Measurements from ENCODE around the gene SLC25A10.

SLC25A10 gene

GRCh38 chr17:81712468-81713003 lies 452 bp downstream of the SLC25A10 start:
- DNase-seq (ENCODE audit: extremely low spot score): peak; percentile 47
- TF ChIP-seq L3MBTL2 (conservative IDR thresholded peaks at IDR 0.05): peak; percentile 42
- no peak for TF ChIP-seq FOXA1 (IDR thresholded peaks at IDR 0.05)
- TF ChIP-seq FOXK2 (IDR thresholded peaks at IDR 0.05): no peak
- ChIA-PET CTCF (interaction anchor here (0.9 to 1.6 kb wide), 3 partner anchors 10 to 37 kb away, joined by 3 to 4 read pairs (median 3); no protein-coding TSS in a partner anchor), POLR2A (interaction anchor here (0.6 to 7.5 kb wide), 7 partner anchors 8 to 187 kb away, joined by 3 to 76 read pairs (median 6); partner anchors contain the start of genes ARL16, HGS and MRPL12)

DNA sequence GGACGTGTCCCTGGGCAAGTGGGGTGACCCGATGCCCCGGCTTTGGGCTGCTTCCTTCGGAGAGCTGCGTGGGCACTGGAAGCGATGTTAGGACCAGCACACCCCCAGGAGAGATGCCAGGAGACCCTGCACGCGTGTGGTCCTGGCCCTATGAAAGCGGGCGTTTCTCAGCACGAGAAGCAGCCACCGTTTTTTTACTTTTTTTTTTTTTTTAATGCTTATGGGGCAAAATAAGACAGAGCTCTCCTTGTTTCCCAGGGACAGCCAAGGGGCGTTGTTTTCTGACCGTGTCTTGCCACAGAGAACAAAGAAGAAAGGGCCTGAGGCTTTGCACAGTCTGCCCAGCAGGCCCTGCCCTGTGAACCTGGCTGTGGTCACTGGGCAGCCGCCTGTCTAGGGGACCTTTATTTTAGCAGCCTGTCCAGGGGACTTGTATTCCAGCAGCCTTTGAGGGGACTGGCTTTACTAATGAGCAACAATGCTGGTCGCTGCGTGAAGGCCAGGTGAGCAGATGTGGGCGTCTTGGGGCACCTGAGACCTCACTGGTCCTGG lies 996 bp downstream of the SLC25A10 start:
- no peak for DNase-seq (ENCODE audit: extremely low spot score)
- TF ChIP-seq ARNT (IDR thresholded peaks at IDR 0.05) (no peak), SUZ12 (IDR thresholded peaks at IDR 0.05) (no peak), FOXA1 (IDR thresholded peaks at IDR 0.05) (no peak), HDGF (IDR thresholded peaks at IDR 0.05; ENCODE audit: borderline replicate concordance) (no peak), CTBP1 (IDR thresholded peaks at IDR 0.05; ENCODE audit: borderline replicate concordance) (no peak), FOXM1 (IDR thresholded peaks at IDR 0.05; ENCODE audit: borderline replicate concordance) (no peak), ELF4 (IDR thresholded peaks at IDR 0.05) (no peak), L3MBTL2 (conservative IDR thresholded peaks at IDR 0.05) (no peak), TARDBP (IDR thresholded peaks at IDR 0.05) (no peak), NFRKB (IDR thresholded peaks at IDR 0.05) (no peak), SP1 (IDR thresholded peaks at IDR 0.05) (no peak)
- ChIA-PET CTCF (interaction anchor here (0.9 to 1.6 kb wide), 3 partner anchors 11 to 38 kb away, joined by 3 to 4 read pairs (median 3); no protein-coding TSS in a partner anchor), POLR2A (interaction anchor here (0.5 to 7.5 kb wide), 7 partner anchors 8 to 322 kb away, joined by 3 to 76 read pairs (median 6); partner anchors contain the start of genes ARL16, HGS and MRPL12)

DNA sequence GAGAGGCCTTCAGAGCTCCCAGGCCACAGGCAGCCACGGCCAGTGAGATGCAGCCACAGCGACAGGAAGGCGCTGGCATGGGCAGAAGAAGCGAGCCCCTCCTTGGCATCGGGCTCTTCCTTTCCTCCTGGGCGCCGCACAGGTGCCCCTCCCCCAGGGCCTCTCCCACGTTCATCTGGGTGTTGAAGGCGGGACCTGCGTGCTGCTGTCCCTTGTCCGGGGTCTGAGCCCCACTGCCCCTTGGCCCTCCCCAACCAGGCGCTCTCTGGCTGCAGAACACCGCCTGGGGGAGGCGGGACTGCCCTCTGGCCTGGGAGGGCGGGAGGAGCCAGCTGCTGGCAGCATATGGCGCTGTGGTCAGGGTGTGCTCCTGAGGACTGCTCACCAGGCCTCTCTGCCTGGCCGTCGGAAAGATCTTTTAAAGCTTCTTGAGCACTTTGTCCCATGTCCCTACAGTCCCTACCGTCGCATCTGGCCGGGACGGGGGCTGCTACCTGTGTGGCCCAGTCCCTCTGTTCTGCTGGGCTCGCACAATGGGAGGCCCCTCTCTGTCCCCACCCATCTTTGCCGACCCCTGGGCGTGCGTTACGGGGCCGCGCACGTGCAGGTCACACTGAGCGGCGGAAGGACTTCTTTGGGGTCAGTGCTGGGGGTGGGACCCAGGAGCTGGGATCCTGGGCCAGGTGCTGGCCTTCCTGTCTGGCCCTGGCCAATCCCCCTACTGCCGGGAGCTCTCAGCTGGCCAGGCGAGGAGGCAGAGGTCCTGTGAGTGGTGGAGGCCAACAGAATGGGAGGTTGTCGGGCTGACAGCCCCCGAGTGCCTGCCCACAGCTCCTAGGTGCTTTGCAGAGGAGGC lies 1.7 kb downstream of the SLC25A10 start:
- TF ChIP-seq HDGF (IDR thresholded peaks at IDR 0.05; ENCODE audit: borderline replicate concordance) (no peak), SUZ12 (IDR thresholded peaks at IDR 0.05) (no peak), NFRKB (IDR thresholded peaks at IDR 0.05) (no peak), LEF1 (IDR thresholded peaks at IDR 0.05; ENCODE audit: borderline replicate concordance) (no peak), ZNF384 (IDR thresholded peaks at IDR 0.05) (no peak), TARDBP (IDR thresholded peaks at IDR 0.05) (no peak), SP1 (IDR thresholded peaks at IDR 0.05) (no peak), BHLHE40 (IDR thresholded peaks at IDR 0.05; ENCODE audit: borderline replicate concordance) (no peak)
- TF ChIP-seq, protein P1, sequence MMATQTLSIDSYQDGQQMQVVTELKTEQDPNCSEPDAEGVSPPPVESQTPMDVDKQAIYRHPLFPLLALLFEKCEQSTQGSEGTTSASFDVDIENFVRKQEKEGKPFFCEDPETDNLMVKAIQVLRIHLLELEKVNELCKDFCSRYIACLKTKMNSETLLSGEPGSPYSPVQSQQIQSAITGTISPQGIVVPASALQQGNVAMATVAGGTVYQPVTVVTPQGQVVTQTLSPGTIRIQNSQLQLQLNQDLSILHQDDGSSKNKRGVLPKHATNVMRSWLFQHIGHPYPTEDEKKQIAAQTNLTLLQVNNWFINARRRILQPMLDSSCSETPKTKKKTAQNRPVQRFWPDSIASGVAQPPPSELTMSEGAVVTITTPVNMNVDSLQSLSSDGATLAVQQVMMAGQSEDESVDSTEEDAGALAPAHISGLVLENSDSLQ (IDR thresholded peaks at IDR 0.05): no peak
- CTCF ChIA-PET: interaction anchor here (1.5 to 1.6 kb wide), 2 partner anchors 12 to 38 kb away, joined by 3 to 4 read pairs; no protein-coding TSS in a partner anchor
- POLR2A ChIA-PET: interaction anchor here (0.5 to 7.5 kb wide), 8 partner anchors 7 to 321 kb away, joined by 3 to 76 read pairs (median 6); partner anchors contain the start of genes ARL16, HGS and MRPL12
- DNase-seq (ENCODE audit: extremely low spot score): no peak

DNA sequence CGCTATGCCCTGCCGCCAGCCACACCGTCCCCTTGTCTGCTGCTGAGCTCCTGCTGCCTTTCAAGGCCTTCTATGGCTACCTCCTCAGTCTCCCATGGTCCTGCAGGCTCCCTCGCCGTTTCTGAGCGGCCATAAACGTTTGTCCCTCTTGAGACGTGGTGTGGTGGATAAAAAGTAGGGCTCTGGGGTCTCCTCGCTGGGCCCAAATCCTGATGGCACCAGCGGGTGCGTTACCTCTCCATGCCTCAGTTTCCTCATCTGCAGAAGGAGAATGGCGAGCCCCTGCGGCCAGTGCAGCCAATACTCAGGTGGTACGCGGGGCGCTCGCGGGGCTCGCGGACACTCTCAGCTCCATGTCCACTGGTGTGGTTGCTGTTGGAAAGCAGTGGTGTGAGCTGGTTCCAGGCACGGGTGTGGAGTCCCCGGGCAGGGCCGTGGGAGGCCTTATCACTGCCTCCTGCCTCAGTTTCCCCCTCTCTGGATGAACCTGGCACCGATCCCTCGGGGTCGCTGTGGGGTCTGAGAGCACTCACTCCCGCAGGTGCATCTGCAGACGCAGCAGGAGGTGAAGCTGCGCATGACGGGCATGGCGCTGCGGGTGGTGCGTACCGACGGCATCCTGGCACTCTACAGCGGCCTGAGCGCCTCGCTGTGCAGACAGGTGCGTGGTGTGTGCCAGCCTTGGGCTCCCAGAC lies 2.5 kb downstream of the SLC25A10 start:
- TF ChIP-seq FOXA1 (IDR thresholded peaks at IDR 0.05): no peak
- TF ChIP-seq ELF4 (IDR thresholded peaks at IDR 0.05): no peak
- TF ChIP-seq LEF1 (IDR thresholded peaks at IDR 0.05; ENCODE audit: borderline replicate concordance): no peak
- TF ChIP-seq BHLHE40 (IDR thresholded peaks at IDR 0.05; ENCODE audit: borderline replicate concordance): no peak
- no peak for TF ChIP-seq L3MBTL2 (conservative IDR thresholded peaks at IDR 0.05)
- no peak for TF ChIP-seq HDGF (IDR thresholded peaks at IDR 0.05; ENCODE audit: borderline replicate concordance)
- TF ChIP-seq SP1 (IDR thresholded peaks at IDR 0.05): no peak
- no peak for TF ChIP-seq TARDBP (IDR thresholded peaks at IDR 0.05)
- no peak for TF ChIP-seq FOXM1 (IDR thresholded peaks at IDR 0.05; ENCODE audit: borderline replicate concordance)
- no peak for TF ChIP-seq FOXK2 (IDR thresholded peaks at IDR 0.05)
- no peak for TF ChIP-seq NFRKB (IDR thresholded peaks at IDR 0.05)
- no peak for TF ChIP-seq ZNF384 (IDR thresholded peaks at IDR 0.05)
- no peak for TF ChIP-seq CTBP1 (IDR thresholded peaks at IDR 0.05; ENCODE audit: borderline replicate concordance)
- TF ChIP-seq, protein P1 (IDR thresholded peaks at IDR 0.05): no peak
- TF ChIP-seq ARNT (IDR thresholded peaks at IDR 0.05): no peak
- no peak for TF ChIP-seq SUZ12 (IDR thresholded peaks at IDR 0.05)
- ChIA-PET POLR2A (interaction anchor here (1.0 to 7.5 kb wide), 2 partner anchors 12 to 149 kb away, joined by 3 to 76 read pairs; partner anchors contain the start of gene MRPL12), CTCF (no interaction called here)
- no peak for DNase-seq (ENCODE audit: extremely low spot score)

- no peak for TF ChIP-seq CTBP1 (IDR thresholded peaks at IDR 0.05; ENCODE audit: borderline replicate concordance)
- TF ChIP-seq ZNF384 (IDR thresholded peaks at IDR 0.05): no peak
- no peak for TF ChIP-seq FOXK2 (IDR thresholded peaks at IDR 0.05)
- TF ChIP-seq FOXM1 (IDR thresholded peaks at IDR 0.05; ENCODE audit: borderline replicate concordance): no peak
- TF ChIP-seq L3MBTL2 (conservative IDR thresholded peaks at IDR 0.05): no peak
- TF ChIP-seq LEF1 (IDR thresholded peaks at IDR 0.05; ENCODE audit: borderline replicate concordance): no peak
- no peak for TF ChIP-seq FOXA1 (IDR thresholded peaks at IDR 0.05)
- TF ChIP-seq BHLHE40 (IDR thresholded peaks at IDR 0.05; ENCODE audit: borderline replicate concordance): no peak
- no peak for TF ChIP-seq ELF4 (IDR thresholded peaks at IDR 0.05)
- TF ChIP-seq SUZ12 (IDR thresholded peaks at IDR 0.05): no peak
- no peak for DNase-seq (ENCODE audit: extremely low spot score)
- POLR2A ChIA-PET: interaction anchor here (7.5 kb wide), 1 partner anchor 13 kb away, joined by 76 read pairs; the partner anchor contains the start of gene MRPL12
- CTCF ChIA-PET: no interaction called here
These were observed 3.2 kb downstream of the SLC25A10 start for GRCh38 chr17:81715107-81715871.
